Choroid plexus epithelial cell (primary cell): ENCODE data around the gene FCN1.

Experiments used
- DNase-seq: peaks from one replicate; pipeline ENCODE4 v3.0.0-alpha.2; 2010; ENCODE audit warnings: low read depth
- H3K4me3 ChIP-seq: 2 replicates; pipeline ENCODE4 v1.5.1; 2011; ENCODE audit warnings: low read depth, mild to moderate bottlenecking, control low read depth, low read length, moderate library complexity
- CTCF ChIP-seq: conservative IDR thresholded peaks from 2 replicates; pipeline ENCODE4 v1.5.1; 2011; ENCODE audit warnings: low read depth, mild to moderate bottlenecking, control low read depth, inconsistent platforms, low read length, moderate library complexity

The FCN1 gene

GRCh38 chr9:134897584-134898170 is 20.0 kb downstream of the FCN1 start:
- no peak for TF ChIP-seq CTCF
- peak; percentile 5 for DNase-seq
- H3K4me3 ChIP-seq = no peak overlapping the region

GRCh38 chr9:134896834-134897583 is 20.7 kb downstream of the FCN1 start:
- DNase-seq = no peak
- no peak for TF ChIP-seq CTCF
- no peak overlapping the region for H3K4me3 ChIP-seq

- no peak for TF ChIP-seq CTCF
- DNase-seq = peak; percentile 94
- H3K4me3 ChIP-seq = no peak overlapping the region
These were observed 21.5 kb downstream of the FCN1 start for GRCh38 chr9:134895908-134896833.

GRCh38 chr9:134895567-134895907 is 22.2 kb downstream of the FCN1 start:
- no peak for DNase-seq
- H3K4me3 ChIP-seq = no peak overlapping the region
- TF ChIP-seq CTCF = no peak

GRCh38 chr9:134895097-134895496 is 22.6 kb downstream of the FCN1 start:
- peak; percentile 83 for DNase-seq
- TF ChIP-seq CTCF = no peak
- no peak overlapping the region for H3K4me3 ChIP-seq

GRCh38 chr9:134894136-134894860 is 23.4 kb downstream of the FCN1 start:
- no peak for TF ChIP-seq CTCF
- DNase-seq = no peak

More at GRCh38 chr9:134894136-134894860, 23.4 kb downstream of the FCN1 start:
- no peak overlapping the region for H3K4me3 ChIP-seq
